HUES48 (cell line): ENCODE results near the gene PTPN14.
A peak's percentile ranks its signal among the peaks of the same experiment; 100 is the strongest.
"Not testable (repeated sequence)": the region's sequence is repeated elsewhere in the genome, so short reads cannot be mapped to it uniquely, and the experiment has no call there.

Source experiments
- H3K27ac ChIP-seq: one replicate; pipeline ENCODE4 v1.7.0; 2013; ENCODE audit warnings: low read depth, low read length, inconsistent platforms
- H3K27me3 ChIP-seq: 2 replicates; pipeline ENCODE4 v1.6.1; 2013; ENCODE audit warnings: mild to moderate bottlenecking, low read length; ENCODE audit not compliant: control insufficient read depth, insufficient read depth
- H3K36me3 ChIP-seq: 2 replicates; pipeline ENCODE4 v1.6.1; 2013; ENCODE audit warnings: low read length; ENCODE audit not compliant: control insufficient read depth, insufficient read depth
- H3K4me1 ChIP-seq: 2 replicates; pipeline ENCODE4 v1.6.1; 2013; ENCODE audit warnings: mild to moderate bottlenecking, low read length; ENCODE audit not compliant: control insufficient read depth, insufficient read depth
- H3K4me3 ChIP-seq: 2 replicates; pipeline ENCODE4 v1.5.1; 2013; ENCODE audit warnings: mild to moderate bottlenecking, low read depth, low read length
- H3K9ac ChIP-seq: 2 replicates; pipeline ENCODE4 v1.6.1; 2013; ENCODE audit warnings: mild to moderate bottlenecking, low read depth, low read length, moderate library complexity
- H3K9me3 ChIP-seq: 2 replicates; pipeline ENCODE4 v1.6.1; 2013; ENCODE audit warnings: low read length; ENCODE audit not compliant: control insufficient read depth, insufficient read depth

The PTPN14 gene

DNA sequence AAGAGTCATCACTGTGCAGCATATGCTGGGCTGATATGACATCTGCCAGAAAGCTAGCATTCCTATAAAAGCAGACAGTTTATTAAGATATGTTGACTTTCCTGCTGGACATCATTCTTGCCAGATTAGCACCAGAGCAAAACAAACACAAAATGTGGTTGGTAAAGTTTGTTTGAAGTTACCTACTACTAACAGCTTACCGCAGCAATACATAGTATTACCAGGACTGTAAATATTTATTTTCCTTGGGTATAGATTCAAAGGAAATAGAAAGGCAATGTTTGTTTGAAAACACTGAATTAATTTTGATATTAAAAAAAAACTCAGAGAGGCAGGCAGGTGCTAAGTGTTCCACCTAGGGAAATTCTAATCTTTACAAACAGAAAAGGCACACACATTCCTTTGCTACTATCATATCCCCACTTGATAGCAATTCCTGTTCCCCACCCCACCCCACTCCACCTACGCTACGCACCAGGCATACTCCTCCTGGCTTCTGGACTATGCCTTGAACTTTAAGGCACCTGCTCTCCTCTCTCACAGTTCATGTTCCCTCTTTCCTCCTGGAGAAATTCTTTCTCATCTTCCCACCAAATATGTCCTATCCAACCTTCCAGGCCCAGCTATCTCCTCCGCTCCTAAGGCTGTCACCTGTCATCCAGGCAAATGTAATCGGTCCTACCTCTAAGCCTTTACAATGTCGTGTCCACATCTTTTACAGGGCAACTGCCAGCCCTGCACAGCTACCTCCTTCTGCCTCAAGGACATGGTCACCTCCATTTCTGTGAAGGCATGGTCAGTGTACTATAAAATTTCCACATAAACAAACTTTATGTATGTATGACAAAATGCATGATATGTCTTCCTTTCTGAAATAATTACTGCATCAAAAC is 34.7 kb downstream of the PTPN14 start:
- peaks cover 51% of the 10 kb centered on the region for H3K4me1 ChIP-seq
- H3K27ac ChIP-seq: no peak overlapping the region
- peaks cover 7% of the 10 kb centered on the region; the same call in 1 of the 2 replicates for H3K27me3 ChIP-seq

DNA sequence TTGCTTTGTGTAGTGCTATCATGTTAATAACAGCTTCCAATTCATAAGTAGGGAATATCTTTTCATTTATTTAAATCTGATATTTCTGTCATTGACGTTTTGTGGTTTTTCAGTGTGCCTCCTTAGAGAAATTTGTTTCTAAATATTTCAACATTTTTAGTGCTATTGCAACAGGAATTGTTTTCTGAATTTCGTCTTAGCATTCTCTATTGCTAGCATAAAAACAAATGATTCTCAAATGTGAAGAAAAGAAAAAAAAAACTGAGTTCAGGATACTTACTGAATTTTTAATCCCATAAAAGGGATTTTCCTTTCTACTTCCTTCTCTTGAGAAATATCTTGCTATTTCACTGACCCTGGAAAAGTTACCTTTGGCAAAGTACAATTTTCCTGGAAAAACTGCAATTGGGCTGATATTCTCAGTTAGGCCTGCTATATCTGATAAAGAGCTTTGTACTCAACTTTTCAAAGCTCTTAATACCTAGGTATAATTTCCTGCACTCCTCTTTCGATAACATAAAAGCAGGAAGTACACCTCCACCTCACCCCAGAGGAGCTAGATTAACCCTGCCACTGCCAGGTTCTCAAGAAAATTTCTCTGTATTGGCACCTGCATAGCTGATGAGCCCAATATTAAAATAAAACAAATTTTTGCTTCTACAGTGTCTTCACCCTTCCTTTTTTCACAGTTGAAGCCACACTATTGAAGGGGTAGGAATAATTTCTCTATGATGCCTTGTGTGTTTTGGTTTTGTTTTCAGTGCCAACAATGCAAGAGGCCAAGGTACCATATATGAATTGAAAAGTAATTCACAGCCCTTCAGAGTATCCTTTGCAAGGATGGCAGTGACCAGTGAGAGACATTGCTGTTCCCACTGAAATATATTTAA is 35.6 kb downstream of the PTPN14 start:
- no peak overlapping the region for H3K27ac ChIP-seq
- H3K9me3 ChIP-seq: no peaks in the 10 kb centered on the region; the same call in 1 of the 2 replicates
- H3K27me3 ChIP-seq: peaks cover 7% of the 10 kb centered on the region; the same call in 1 of the 2 replicates
- H3K36me3 ChIP-seq: no peaks in the 10 kb centered on the region
- peaks cover 44% of the 10 kb centered on the region for H3K4me1 ChIP-seq
- no peak overlapping the region for H3K9ac ChIP-seq
- H3K4me3 ChIP-seq: no peak overlapping the region

More for the DNA sequence above, 34.7 kb downstream of the PTPN14 start:
- Histone ChIP-seq H3K9me3 (no peaks in the 10 kb centered on the region), H3K36me3 (no peaks in the 10 kb centered on the region), H3K9ac (no peak overlapping the region), H3K4me3 (no peak overlapping the region)

DNA sequence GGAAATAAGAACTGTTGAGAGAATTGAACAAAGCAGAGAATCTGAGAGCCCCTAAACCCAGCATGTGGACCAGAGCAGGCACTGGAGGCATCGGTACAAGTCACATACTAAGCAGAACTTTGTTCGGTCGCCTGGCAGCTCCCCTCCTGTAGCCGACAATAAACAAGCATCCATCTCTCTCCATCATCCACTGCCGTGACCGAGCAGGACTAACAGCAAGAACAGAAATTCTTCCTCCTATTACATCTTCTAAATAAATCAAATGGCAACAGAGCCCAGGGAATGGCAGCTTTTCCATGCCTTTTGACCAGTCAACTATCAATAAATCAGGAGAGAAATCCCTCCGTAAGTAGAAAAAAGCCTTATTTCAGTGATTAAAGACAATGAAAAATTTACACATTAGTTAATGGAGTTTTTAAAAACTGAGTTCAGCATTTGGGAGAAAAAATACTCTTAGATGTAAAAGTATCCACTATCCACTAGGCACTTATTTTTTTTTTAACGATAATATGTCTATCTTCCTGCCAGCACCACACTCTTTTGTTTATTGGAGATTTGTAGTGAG is 36.5 kb downstream of the PTPN14 start:
- Histone ChIP-seq H3K36me3 (no peaks in the 10 kb centered on the region), H3K27ac (peak overlapping the region; percentile 80), H3K4me3 (0 out of 2 replicates have a peak overlapping the region, but pooled peaks have one; percentile 19), H3K9ac (no peak overlapping the region), H3K27me3 (peaks cover 7% of the 10 kb centered on the region; the same call in 1 of the 2 replicates), H3K9me3 (peaks cover 7% of the 10 kb centered on the region), H3K4me1 (peaks cover 38% of the 10 kb centered on the region)

DNA sequence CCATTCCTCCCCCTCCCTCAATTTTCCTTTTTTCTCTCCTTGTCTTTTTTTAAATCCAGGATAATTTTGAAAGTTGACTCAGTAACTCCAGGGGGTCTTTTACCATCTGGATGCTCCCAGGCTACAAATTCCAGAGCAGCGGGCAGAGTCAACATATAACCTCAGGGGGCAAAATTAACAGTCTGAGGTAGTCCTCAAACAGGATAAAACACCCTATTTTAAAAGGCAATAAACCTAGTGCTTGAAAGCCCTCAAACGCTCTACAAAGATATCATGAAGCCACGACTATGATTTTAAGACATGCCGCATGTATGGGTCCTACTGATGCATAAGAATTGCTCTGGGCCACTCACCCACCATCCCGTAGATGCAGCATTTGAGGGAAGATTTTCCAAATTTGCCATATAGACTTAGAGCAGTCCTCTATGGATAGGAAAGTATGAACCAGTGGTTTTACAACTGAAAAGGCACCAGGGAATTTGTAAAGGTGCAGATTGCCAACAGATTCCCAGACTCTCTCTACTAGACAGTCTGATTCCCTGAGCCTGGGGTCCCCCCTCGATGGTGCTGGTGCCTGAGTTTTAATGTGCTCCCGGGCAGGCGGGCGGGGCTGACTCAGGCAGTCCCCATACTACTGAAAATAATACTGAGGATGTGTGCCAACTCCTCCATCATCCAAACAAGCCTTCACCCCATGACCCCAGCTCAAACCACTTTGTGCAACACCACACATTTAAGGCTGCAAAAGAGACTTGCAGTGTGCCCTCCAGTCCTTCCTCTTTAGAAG is 37.2 kb downstream of the PTPN14 start:
- peaks cover 38% of the 10 kb centered on the region for H3K4me1 ChIP-seq
- H3K36me3 ChIP-seq: no peaks in the 10 kb centered on the region
- peak overlapping the region; percentile 80 for H3K27ac ChIP-seq
- no peak overlapping the region for H3K9ac ChIP-seq
- H3K9me3 ChIP-seq: peaks cover 7% of the 10 kb centered on the region
- peaks cover 7% of the 10 kb centered on the region; the same call in 1 of the 2 replicates for H3K27me3 ChIP-seq
- H3K4me3 ChIP-seq: 0 out of 2 replicates have a peak overlapping the region, but pooled peaks have one; percentile 19

DNA sequence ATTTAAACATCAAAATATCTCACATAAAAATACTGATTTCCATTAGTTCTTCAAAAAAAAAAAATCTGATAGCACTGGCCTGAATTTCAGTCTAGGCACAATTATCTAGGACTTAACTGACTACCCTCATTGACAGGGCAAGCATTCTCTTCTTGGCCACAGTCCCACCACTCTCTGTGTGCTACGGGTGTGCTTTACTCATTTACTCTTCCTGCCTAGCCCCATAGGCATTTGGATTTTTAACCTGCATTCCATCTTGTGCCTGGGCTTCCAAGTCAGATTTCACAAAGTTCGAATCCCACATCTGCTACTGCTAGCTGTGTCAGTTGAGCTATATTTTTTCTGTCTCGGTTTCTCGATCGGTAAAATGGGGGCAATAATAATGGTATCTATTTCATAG is 38.0 kb downstream of the PTPN14 start:
- Histone ChIP-seq H3K4me3 (no peak overlapping the region), H3K9ac (no peak overlapping the region), H3K9me3 (peaks cover 7% of the 10 kb centered on the region), H3K36me3 (no peaks in the 10 kb centered on the region), H3K27ac (peak overlapping the region; percentile 36), H3K4me1 (peaks cover 38% of the 10 kb centered on the region), H3K27me3 (peaks cover 7% of the 10 kb centered on the region; the same call in 1 of the 2 replicates)

- H3K27me3 ChIP-seq: peaks cover 7% of the 10 kb centered on the region; the same call in 1 of the 2 replicates
- no peak overlapping the region for H3K4me3 ChIP-seq
- peaks cover 7% of the 10 kb centered on the region for H3K9me3 ChIP-seq
- no peak overlapping the region for H3K9ac ChIP-seq
- H3K27ac ChIP-seq: no peak overlapping the region
- H3K36me3 ChIP-seq: no peaks in the 10 kb centered on the region
- H3K4me1 ChIP-seq: peaks cover 48% of the 10 kb centered on the region
These were observed 39.8 kb downstream of the PTPN14 start for GRCh38 chr1:214511639-214511998.

- Histone ChIP-seq H3K36me3 (no peaks in the 10 kb centered on the region), H3K27ac (no peak overlapping the region), H3K4me1 (peaks cover 45% of the 10 kb centered on the region), H3K9ac (no peak overlapping the region), H3K9me3 (peaks cover 7% of the 10 kb centered on the region), H3K27me3 (peaks cover 7% of the 10 kb centered on the region; the same call in 1 of the 2 replicates), H3K4me3 (no peak overlapping the region)
These were observed 40.3 kb downstream of the PTPN14 start for GRCh38 chr1:214510914-214511638.

- peaks cover 7% of the 10 kb centered on the region; the same call in 1 of the 2 replicates for H3K27me3 ChIP-seq
- no peak overlapping the region for H3K9ac ChIP-seq
- peaks cover 39% of the 10 kb centered on the region for H3K4me1 ChIP-seq
- H3K4me3 ChIP-seq: no peak overlapping the region
- peaks cover 7% of the 10 kb centered on the region for H3K9me3 ChIP-seq
- no peaks in the 10 kb centered on the region for H3K36me3 ChIP-seq
- no peak overlapping the region for H3K27ac ChIP-seq
These were observed 40.9 kb downstream of the PTPN14 start for GRCh38 chr1:214510477-214510876.

DNA sequence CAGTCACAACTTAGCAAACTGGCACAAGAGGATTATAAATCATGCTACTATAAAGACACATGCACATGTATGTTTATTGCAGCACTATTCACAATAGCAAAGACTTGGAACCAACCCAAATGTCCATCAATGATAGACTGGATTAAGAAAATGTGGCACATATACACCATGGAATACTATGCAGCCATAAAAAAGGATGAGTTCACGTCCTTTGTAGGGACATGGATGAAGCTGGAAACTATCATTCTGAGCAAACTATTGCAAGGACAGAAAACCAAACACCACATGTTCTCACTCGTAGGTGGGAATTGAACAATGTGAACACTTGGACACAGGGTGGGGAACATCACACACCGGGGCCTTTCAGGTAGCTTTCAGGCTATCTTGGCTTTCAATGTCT is 41.8 kb downstream of the PTPN14 start:
- not testable (repeated sequence) for H3K36me3 ChIP-seq, H3K4me3 ChIP-seq, H3K9ac ChIP-seq, H3K27me3 ChIP-seq, H3K27ac ChIP-seq, H3K9me3 ChIP-seq
- H3K4me1 ChIP-seq: peaks cover 38% of the 10 kb centered on the region
